CD4-positive, alpha-beta T cell treated with Interleukin-1 beta for 1 hour (primary cell): ENCODE data around the gene SLC6A12.

ENCODE experiments used
- DNase-seq, 2 donors: peaks; one replicate each; pipeline ENCODE4 v3.0.0-alpha.2; 2020 to 2022

Gene SLC6A12

GRCh38 chr12:176321-177181, 37.4 kb downstream of the SLC6A12 start:
- no peak for DNase-seq

GRCh38 chr12:175759-176158, 38.2 kb downstream of the SLC6A12 start:
- DNase-seq: no peak

- no peak for DNase-seq
These were observed 38.7 kb downstream of the SLC6A12 start for GRCh38 chr12:175250-175649.

GRCh38 chr12:174596-174995, 39.4 kb downstream of the SLC6A12 start:
- no peak for DNase-seq

- no peak for DNase-seq
These were observed 39.8 kb downstream of the SLC6A12 start for GRCh38 chr12:174124-174523.

GRCh38 chr12:172732-173161, 41.2 kb downstream of the SLC6A12 start:
- no peak for DNase-seq

- no peak for DNase-seq
These were observed 41.9 kb downstream of the SLC6A12 start for GRCh38 chr12:171743-172676.

- DNase-seq: no peak
These were observed 42.7 kb downstream of the SLC6A12 start for GRCh38 chr12:171276-171675.

- DNase-seq: no peak
These were observed 43.4 kb downstream of the SLC6A12 start for GRCh38 chr12:170371-171225.

- DNase-seq: no peak
These were observed 44.2 kb downstream of the SLC6A12 start for GRCh38 chr12:169528-170370.

GRCh38 chr12:168763-169525, 45.0 kb downstream of the SLC6A12 start:
- no peak for DNase-seq

- no peak for DNase-seq
These were observed 45.9 kb downstream of the SLC6A12 start for GRCh38 chr12:167959-168600.

GRCh38 chr12:166425-167075, 47.4 kb downstream of the SLC6A12 start:
- no peak for DNase-seq

GRCh38 chr12:165862-166368, 48.0 kb downstream of the SLC6A12 start:
- no peak for DNase-seq

- DNase-seq: no peak
These were observed 49.8 kb downstream of the SLC6A12 start for GRCh38 chr12:164207-164606.

- DNase-seq: no peak
These were observed 50.5 kb downstream of the SLC6A12 start for GRCh38 chr12:163406-163986.

- no peak for DNase-seq
These were observed 51.3 kb downstream of the SLC6A12 start for GRCh38 chr12:162467-163307.

GRCh38 chr12:161823-162222, 52.1 kb downstream of the SLC6A12 start:
- DNase-seq: no peak
